ENCODE data around the gene GPR158. TPM values are rescaled to one million over a fixed set of nuclear protein-coding genes. Genes with fewer than 3 reads are reported as not detected.
A peak's percentile ranks its signal among the peaks of the same experiment; 100 is the strongest.

GPR158 gene
- total RNA-seq, 1 experiment from 2014 or later: 12.3 TPM

- DNase-seq (ENCODE audit: low read depth, low spot score): no peak
- in situ Hi-C loops (cut with HindIII; ENCODE audit: low pct_unique_long_range_greater_than_20kb, low sequenced_read_pairs): no loop called here
Observed at GRCh38 chr10:25564351-25564750, 389.6 kb downstream of the GPR158 start.

DNA sequence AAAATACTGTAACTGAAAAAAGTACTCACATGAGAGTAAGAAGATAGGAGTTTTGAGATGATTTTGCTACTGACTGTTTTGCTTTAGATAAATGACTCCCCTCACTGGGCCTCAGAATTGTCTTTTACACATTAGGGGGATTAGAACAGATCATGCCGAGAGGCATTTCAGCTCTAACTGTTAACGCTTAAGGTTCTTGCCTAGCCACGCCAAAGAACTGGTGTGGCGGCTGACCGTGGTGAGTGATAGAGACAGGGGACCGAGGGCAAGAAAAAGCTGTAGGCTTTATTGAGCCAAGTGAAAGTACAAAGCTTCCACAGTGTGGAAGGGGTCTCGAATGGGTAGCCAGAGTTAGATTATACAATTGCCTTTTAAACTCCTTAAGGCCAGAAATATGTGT, 390.8 kb downstream of the GPR158 start:
- DNase-seq (ENCODE audit: low read depth, low spot score): no peak
- in situ Hi-C loops (cut with HindIII; ENCODE audit: low pct_unique_long_range_greater_than_20kb, low sequenced_read_pairs): no loop called here

DNA sequence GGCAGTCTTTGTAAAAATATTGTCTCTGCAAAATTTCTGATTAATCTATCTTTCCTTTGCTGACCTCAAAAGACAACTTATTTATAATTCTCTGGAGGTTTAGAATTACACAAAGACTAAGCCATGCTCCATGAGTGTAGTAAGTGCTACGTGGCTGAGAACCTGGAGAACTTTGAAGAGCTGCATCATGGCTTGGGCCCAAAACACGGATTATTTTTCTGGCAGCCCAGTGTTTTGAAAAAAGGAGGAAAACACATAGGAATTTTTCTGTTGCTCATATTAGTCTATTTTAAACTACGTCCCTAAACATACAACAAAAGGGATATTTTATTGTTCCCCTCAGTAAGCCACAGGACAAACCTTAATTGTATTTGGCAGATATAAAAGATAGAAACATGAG, 398.5 kb downstream of the GPR158 start:
- no peak for DNase-seq (ENCODE audit: low read depth, low spot score)
- in situ Hi-C loops (cut with HindIII; ENCODE audit: low pct_unique_long_range_greater_than_20kb, low sequenced_read_pairs): no loop called here

DNA sequence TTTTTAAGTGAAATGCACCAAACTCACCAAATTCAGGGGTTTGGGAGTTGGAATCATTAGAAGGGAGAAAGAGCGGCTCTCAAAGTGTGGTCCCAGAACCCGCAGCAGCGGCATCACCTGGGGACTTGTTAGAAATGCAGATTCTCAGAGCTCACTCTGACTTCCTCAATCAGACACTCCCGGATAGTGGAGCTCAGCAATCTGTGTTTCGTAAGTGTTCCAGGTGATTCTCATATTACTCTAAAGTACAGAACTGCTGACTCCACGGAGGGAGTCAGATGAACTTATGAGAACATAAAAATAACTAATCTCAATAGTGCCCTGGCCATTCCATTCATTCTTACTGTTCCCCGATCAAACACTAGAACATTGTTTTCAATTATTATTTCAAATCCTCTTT, 400.5 kb downstream of the GPR158 start:
- DNase-seq (ENCODE audit: low read depth, low spot score): no peak
- in situ Hi-C loops (cut with HindIII; ENCODE audit: low pct_unique_long_range_greater_than_20kb, low sequenced_read_pairs): no loop called here

- in situ Hi-C loops (cut with HindIII; ENCODE audit: low pct_unique_long_range_greater_than_20kb, low sequenced_read_pairs): no loop called here
- DNase-seq (ENCODE audit: low read depth, low spot score): no peak
Observed at GRCh38 chr10:25578061-25578460, 403.3 kb downstream of the GPR158 start.

DNA sequence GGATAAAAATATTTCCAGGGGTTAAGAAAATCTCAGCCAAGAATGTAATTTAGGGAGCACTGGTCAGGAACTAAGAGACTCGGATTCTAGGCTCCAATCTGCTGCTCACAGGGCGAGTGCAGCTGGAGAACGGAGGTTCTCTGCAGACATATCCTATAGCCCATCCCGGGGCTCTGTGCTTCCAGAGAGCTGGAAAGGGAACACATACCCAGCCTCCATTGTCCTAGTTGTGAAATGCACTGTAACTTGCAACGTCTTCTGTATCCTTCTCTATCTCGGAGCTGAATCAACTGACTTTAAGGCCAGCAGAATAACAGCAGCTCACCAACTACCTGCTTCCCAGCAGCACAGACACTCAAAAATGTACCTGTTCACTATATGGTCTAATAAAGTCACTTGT, 408.2 kb downstream of the GPR158 start:
- in situ Hi-C loops (cut with HindIII; ENCODE audit: low pct_unique_long_range_greater_than_20kb, low sequenced_read_pairs): no loop called here
- no peak for DNase-seq (ENCODE audit: low read depth, low spot score)

GRCh38 chr10:25600651-25601050, 425.9 kb downstream of the GPR158 start:
- no peak for DNase-seq (ENCODE audit: low read depth, low spot score)
- in situ Hi-C loops (cut with HindIII; ENCODE audit: low pct_unique_long_range_greater_than_20kb, low sequenced_read_pairs): no loop called here

DNA sequence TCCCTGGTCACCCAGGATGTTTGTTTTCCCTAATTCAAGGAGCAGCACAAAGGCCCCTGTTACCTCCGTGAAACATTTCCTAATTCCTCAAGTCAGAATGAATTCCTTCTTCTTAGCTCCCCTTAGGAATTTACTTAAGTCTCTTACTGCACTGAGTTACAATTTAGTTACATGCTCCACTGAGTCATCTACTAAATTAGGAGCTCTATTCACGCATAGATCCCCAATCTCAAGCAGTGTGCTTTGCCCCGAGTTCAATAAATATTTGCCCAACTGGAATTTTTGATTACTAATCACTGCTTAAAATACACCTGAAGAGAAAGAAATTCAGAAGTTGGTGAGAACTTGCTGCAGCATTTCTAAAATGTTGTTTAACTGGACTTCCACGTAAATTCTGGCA, 429.8 kb downstream of the GPR158 start:
- DNase-seq (ENCODE audit: low read depth, low spot score): no peak
- in situ Hi-C loops (cut with HindIII; ENCODE audit: low pct_unique_long_range_greater_than_20kb, low sequenced_read_pairs): no loop called here

DNA sequence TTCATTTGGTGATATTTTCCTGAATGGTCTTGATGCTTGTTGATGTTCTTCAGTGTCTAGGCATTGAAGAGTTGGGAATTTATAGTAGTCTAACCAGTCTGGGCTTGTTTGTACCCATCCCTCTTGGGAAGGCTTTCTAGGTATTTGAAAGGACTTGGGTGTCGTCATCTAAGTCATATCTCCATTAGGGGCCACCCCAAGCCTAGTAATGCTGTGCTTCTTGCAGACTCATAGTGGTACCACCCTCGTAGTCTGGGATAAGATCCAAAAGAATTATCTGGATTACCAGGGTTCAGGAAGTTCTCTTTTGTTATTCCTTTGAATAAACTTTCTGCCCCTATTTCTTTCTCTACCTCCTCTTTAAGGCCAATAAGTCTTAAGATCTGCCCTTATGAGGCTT, 439.9 kb downstream of the GPR158 start:
- in situ Hi-C loops (cut with HindIII; ENCODE audit: low pct_unique_long_range_greater_than_20kb, low sequenced_read_pairs): no loop called here
- no peak for DNase-seq (ENCODE audit: low read depth, low spot score)

DNA sequence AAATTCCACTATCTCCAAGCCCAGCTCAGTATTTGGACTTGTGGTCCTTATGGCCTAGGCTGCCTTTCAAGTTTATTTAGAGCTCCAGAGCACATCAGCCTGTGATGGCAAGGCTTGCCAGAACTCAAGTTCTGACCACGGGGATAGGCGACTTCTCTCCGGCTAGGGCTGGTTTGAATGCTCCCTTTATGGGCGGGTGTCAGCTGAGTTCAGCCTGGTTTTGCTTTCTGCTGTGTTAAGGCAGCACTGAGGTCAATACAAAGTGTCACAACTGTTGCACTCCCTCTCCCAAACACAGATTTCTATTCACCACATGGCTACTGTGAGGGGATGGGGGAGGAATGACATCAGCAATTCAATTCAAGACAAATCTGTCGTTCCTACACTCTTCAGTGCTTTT, 441.1 kb downstream of the GPR158 start:
- in situ Hi-C loops (cut with HindIII; ENCODE audit: low pct_unique_long_range_greater_than_20kb, low sequenced_read_pairs): no loop called here

DNA sequence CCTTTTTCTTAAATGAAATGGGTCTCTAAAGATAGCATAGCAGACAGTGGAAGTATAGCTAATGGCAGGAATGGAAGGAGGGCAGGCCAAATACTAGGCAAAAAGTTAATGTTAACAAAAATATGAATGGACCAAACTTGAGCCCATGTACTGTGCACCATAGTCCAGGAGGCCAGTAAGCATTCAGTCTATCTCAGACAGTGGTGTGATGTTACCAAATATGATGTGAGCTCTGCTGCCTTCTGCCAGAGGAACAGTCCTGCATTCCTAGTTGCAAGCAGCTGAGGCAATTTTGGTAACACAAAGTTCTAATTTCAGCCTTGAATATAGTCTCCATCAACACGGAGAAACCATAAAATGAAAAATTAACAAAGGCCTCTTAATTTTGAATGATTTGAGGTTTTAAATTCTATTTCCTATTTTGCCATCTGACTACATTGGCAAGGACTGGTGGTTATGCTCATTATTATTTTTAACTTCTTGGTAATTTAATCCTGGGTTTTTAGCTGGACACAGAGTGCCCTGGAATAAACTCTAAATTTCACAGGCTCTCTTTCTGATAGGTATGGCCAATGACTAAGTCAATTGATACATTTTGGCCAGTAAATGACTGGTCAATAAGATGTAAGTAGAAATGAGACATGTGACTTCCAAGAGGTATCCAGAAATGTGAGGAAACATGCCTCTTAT, 442.2 kb downstream of the GPR158 start:
- no peak for DNase-seq (ENCODE audit: low read depth, low spot score)
- in situ Hi-C loops (cut with HindIII; ENCODE audit: low pct_unique_long_range_greater_than_20kb, low sequenced_read_pairs): no loop called here

More for the DNA sequence above, 441.1 kb downstream of the GPR158 start:
- peak; percentile 70 for DNase-seq (ENCODE audit: low read depth, low spot score)

GRCh38 chr10:25627606-25628005, 452.8 kb downstream of the GPR158 start:
- DNase-seq (ENCODE audit: low read depth, low spot score): no peak
- in situ Hi-C loops (cut with HindIII; ENCODE audit: low pct_unique_long_range_greater_than_20kb, low sequenced_read_pairs): no loop called here

DNA sequence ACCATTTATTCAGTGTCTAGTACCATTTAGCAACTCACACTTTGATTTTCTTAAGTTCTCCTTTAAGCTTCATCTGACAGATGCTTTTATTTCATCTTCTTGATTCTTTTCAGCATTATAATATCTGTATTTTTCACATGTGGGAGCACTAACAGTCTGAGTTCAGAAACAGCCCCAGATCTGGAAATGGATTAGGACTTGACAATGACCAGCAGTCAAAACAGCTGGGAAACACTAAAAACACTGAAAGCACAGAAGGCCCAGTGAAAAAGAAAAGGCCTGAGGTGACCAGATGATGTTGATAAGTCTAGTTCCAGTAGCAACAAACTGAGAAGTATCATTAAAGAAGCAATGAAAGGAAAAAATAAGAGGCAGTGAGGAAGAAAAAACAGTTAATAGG, 454.5 kb downstream of the GPR158 start:
- no peak for DNase-seq (ENCODE audit: low read depth, low spot score)
- in situ Hi-C loops (cut with HindIII; ENCODE audit: low pct_unique_long_range_greater_than_20kb, low sequenced_read_pairs): no loop called here

- in situ Hi-C loops (cut with HindIII; ENCODE audit: low pct_unique_long_range_greater_than_20kb, low sequenced_read_pairs): no loop called here
- no peak for DNase-seq (ENCODE audit: low read depth, low spot score)
Observed at GRCh38 chr10:25631471-25631870, 456.7 kb downstream of the GPR158 start.

DNA sequence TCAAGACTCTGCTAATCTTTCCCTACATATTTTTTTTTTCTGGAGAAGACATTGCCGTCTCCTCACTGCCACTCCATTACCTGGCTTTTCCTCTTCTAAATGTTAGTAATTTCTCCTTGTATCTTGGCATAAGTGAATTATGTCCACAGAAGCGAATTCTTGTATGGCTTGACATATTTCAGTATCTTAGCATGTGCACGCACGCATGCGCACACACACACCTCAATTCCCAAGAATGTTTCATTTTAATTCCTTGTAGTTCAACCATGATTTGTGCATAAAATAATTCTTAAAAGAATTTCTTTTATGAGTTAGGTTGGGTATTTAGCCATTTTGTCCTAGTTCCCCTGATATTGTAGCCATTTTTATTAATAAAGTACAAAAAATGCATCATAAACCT, 458.0 kb downstream of the GPR158 start:
- no peak for DNase-seq (ENCODE audit: low read depth, low spot score)
- in situ Hi-C loops (cut with HindIII; ENCODE audit: low pct_unique_long_range_greater_than_20kb, low sequenced_read_pairs): no loop called here

GRCh38 chr10:25633542-25633941, 458.7 kb downstream of the GPR158 start:
- in situ Hi-C loops (cut with HindIII; ENCODE audit: low pct_unique_long_range_greater_than_20kb, low sequenced_read_pairs): no loop called here

DNA sequence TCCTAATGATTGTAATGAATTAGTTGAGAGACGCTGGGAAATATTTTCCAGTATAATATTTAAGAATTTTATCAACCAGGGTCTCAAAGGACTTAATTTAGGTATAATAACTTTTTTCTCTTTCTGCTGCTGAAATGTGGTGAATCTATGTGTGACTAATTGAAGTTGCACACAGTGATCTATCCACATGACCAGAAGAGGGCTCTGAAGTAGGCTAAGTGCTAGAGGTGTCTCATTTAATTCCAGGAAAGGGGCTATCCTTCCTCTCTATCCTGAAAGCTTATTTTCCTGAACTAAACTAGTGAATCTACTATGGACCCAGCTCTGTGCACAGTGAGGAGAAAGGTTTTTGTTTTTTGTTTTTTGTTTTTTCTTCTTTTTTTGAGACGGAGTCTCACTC, 464.8 kb downstream of the GPR158 start:
- peak; percentile 25 for DNase-seq (ENCODE audit: low read depth, low spot score)
- in situ Hi-C loops (cut with HindIII; ENCODE audit: low pct_unique_long_range_greater_than_20kb, low sequenced_read_pairs): no loop called here

More at GRCh38 chr10:25633542-25633941, 458.7 kb downstream of the GPR158 start:
- DNase-seq (ENCODE audit: low read depth, low spot score): peak; percentile 16

DNA sequence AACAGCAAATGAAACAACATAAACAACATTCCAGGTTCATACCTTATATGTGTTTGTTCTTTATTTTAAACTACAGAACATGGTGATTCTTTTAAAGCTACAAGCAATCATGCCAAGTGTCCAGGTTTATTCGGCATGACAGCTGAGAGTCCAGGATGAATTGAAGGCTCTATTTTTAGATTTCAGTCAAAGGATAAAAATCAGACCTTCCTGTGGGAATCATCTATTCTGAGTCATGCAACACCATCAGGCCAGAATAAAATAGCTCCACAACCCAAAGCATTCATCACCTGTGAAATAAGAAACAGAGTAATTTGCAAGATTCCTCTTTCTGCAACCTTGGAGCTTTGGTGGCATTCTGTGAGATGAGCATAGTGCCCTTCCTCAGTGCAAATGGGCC, 466.8 kb downstream of the GPR158 start:
- no peak for DNase-seq (ENCODE audit: low read depth, low spot score)
- in situ Hi-C loops (cut with HindIII; ENCODE audit: low pct_unique_long_range_greater_than_20kb, low sequenced_read_pairs): no loop called here

GRCh38 chr10:25642721-25643120, 467.9 kb downstream of the GPR158 start:
- DNase-seq (ENCODE audit: low read depth, low spot score): no peak
- in situ Hi-C loops (cut with HindIII; ENCODE audit: low pct_unique_long_range_greater_than_20kb, low sequenced_read_pairs): no loop called here

GRCh38 chr10:25646371-25646770, 471.6 kb downstream of the GPR158 start:
- in situ Hi-C loops (cut with HindIII; ENCODE audit: low pct_unique_long_range_greater_than_20kb, low sequenced_read_pairs): no loop called here
- DNase-seq (ENCODE audit: low read depth, low spot score): no peak

Data from SK-MEL-5 (cell line).